K562 (cell line): ENCODE results near the gene MTCH2. TPM values are rescaled to one million over a fixed set of nuclear protein-coding genes. Genes with fewer than 3 reads are reported as not detected.

Source experiments
- AFF4 ChIP-seq: sonication (generic); formaldehyde crosslinking; IDR thresholded peaks from 2 replicates; pipeline ENCODE4 v1.8.0; 2023; ENCODE audit warnings: mild to moderate bottlenecking, missing genetic modification reagents
- BACH1 ChIP-seq: fragments of 200-800 bp; sonication (Bioruptor generic); IDR thresholded peaks from 2 replicates; pipeline ENCODE4 v1.6.1; 2016; ENCODE audit warnings: missing genetic modification characterization, missing compliant biosample characterization
- KAT2B ChIP-seq: IDR thresholded peaks from one replicate; pipeline ENCODE4 v1.6.1; 2012; ENCODE audit warnings: low read depth, mild to moderate bottlenecking, control low read depth, inconsistent platforms, low read length, moderate library complexity
- NR0B1 ChIP-seq: fragments of 450-650 bp; IDR thresholded peaks from one replicate; pipeline ENCODE4 v1.6.1; 2018; ENCODE audit warnings: mild to moderate bottlenecking, moderate library complexity; ENCODE audit not compliant: partially characterized antibody
- RNF2 ChIP-seq: sonication (generic); IDR thresholded peaks from 2 replicates; pipeline ENCODE4 v1.6.1; 2016
- RUNX1 ChIP-seq: sonication (generic); IDR thresholded peaks from 2 replicates; pipeline ENCODE4 v1.6.1; 2016; ENCODE audit warnings: antibody characterized with exemption, low read depth
- SMAD4 ChIP-seq: fragments of 250-450 bp; sonication (Bioruptor Pico); conservative IDR thresholded peaks from 2 replicates; pipeline ENCODE4 v1.8.0; 2021; ENCODE audit warnings: inconsistent platforms, mild to moderate bottlenecking, moderate library complexity
- TCFL5 ChIP-seq: fragments of 250-450 bp; sonication (Bioruptor Pico); conservative IDR thresholded peaks from 2 replicates; pipeline ENCODE4 v1.6.1; 2021; ENCODE audit warnings: mild to moderate bottlenecking, moderate library complexity, matching md5 sums
- TRIM25 ChIP-seq: fragments of 450-650 bp; IDR thresholded peaks from 2 replicates; pipeline ENCODE4 v1.7.0; 2016; ENCODE audit warnings: borderline replicate concordance
- ZFP30 ChIP-seq: fragments of 250-450 bp; sonication (Bioruptor Pico); IDR thresholded peaks from 2 replicates; pipeline ENCODE4 v1.8.0; 2022; ENCODE audit warnings: moderate library complexity, mild to moderate bottlenecking, inconsistent platforms, borderline replicate concordance
- ZNF165 ChIP-seq: fragments of 250-450 bp; sonication (Bioruptor Pico); IDR thresholded peaks from 2 replicates; pipeline ENCODE4 v1.4.0; 2020; ENCODE audit warnings: borderline replicate concordance
- ZNF280B ChIP-seq: fragments of 250-450 bp; sonication (Bioruptor Pico); IDR thresholded peaks from 2 replicates; pipeline ENCODE4 v1.5.1; 2021; ENCODE audit warnings: mild to moderate bottlenecking
- ZNF41 ChIP-seq: fragments of 250-450 bp; sonication (Bioruptor Pico); conservative IDR thresholded peaks from 2 replicates; pipeline ENCODE4 v1.4.0; 2020; ENCODE audit warnings: mild to moderate bottlenecking
- polyA plus RNA-seq, 8 experiments: library from polyadenylated mRNA; depleted of rRNA in 4 of 8; stranded (reverse) in 5 of 8; unstranded in 3 of 8; fragments of >200 nt; fragmentation: Nextera tagmentation in 2 of 8; fragmentation: Illumina TruSeq in 1 of 8; extraction: Ambion mirVana in 2 of 8; extraction: Trizol in 1 of 8; gene quantifications; 2 replicates each; pipeline versions ENCODE4 v1.2.1 to v1.2.3, GENCODE V29; 2011 to 2014; ENCODE audit warnings: inconsistent platforms in 1 of 8, missing spikeins in 1 of 8
- total RNA-seq, 7 experiments: library from RNA; depleted of rRNA in 6 of 7; stranded (reverse); fragments of >200 nt in 6 of 7; fragmentation: Illumina TruSeq in 2 of 7; extraction: Trizol in 2 of 7; gene quantifications; 2 replicates each; pipeline versions ENCODE4 v1.2.1 to v1.2.3, GENCODE V29; 2011 to 2021; ENCODE audit warnings: low replicate concordance in 1 of 7
- TF ChIP-seq, protein P1 (sequence below): IDR thresholded peaks from 2 replicates; pipeline ENCODE4 v1.6.1; 2016; ENCODE audit warnings: missing genetic modification characterization, missing compliant biosample characterization
- TF ChIP-seq, protein P2 (sequence below): fragments of 450-650 bp; formaldehyde crosslinking; IDR thresholded peaks from 2 replicates; pipeline ENCODE4 v1.4.0; 2022; ENCODE audit warnings: mild to moderate bottlenecking, moderate library complexity

The MTCH2 gene
- total and polyA plus RNA-seq, 9 of the 15 experiments (the other 6 are each of a cell fraction or from before 2014, with no cell fraction given): 95.4 to 620 (median 198) TPM

GRCh38 chr11:47578524-47579494, 63.5 kb downstream of the MTCH2 start, which contains the start of the genes KBTBD4 and NDUFS3 (continued):
- TF ChIP-seq, protein P1, sequence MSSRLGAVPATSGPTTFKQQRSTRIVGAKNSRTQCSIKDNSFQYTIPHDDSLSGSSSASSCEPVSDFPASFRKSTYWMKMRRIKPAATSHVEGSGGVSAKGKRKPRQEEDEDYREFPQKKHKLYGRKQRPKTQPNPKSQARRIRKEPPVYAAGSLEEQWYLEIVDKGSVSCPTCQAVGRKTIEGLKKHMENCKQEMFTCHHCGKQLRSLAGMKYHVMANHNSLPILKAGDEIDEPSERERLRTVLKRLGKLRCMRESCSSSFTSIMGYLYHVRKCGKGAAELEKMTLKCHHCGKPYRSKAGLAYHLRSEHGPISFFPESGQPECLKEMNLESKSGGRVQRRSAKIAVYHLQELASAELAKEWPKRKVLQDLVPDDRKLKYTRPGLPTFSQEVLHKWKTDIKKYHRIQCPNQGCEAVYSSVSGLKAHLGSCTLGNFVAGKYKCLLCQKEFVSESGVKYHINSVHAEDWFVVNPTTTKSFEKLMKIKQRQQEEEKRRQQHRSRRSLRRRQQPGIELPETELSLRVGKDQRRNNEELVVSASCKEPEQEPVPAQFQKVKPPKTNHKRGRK (tag): no peak
- TF ChIP-seq ZFP30 (no peak), ZNF280B (CRISPR knock-in tag) (no peak), TCFL5 (CRISPR knock-in tag) (no peak), TRIM25 (peak; percentile 97; the same call in 1 of the 2 replicates), AFF4 (CRISPR knock-in tag) (peak; percentile 98), RUNX1 (no peak), NR0B1 (no peak), ZNF165 (CRISPR knock-in tag) (no peak), KAT2B (no peak), ZNF41 (CRISPR knock-in tag) (no peak), BACH1 (tag) (no peak), SMAD4 (CRISPR knock-in tag) (peak; percentile 57; the same call in 1 of the 2 replicates), RNF2 (peak; percentile 90)
- TF ChIP-seq, protein P2, sequence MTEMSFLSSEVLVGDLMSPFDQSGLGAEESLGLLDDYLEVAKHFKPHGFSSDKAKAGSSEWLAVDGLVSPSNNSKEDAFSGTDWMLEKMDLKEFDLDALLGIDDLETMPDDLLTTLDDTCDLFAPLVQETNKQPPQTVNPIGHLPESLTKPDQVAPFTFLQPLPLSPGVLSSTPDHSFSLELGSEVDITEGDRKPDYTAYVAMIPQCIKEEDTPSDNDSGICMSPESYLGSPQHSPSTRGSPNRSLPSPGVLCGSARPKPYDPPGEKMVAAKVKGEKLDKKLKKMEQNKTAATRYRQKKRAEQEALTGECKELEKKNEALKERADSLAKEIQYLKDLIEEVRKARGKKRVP: no peak
